Bronchial epithelial cell (primary cell): ENCODE measurements around the gene XPR1. TPM values are rescaled to one million over a fixed set of nuclear protein-coding genes. Genes with fewer than 3 reads are reported as not detected.
A peak's percentile ranks its signal among the peaks of the same experiment; 100 is the strongest.

Experiments
- DNase-seq: peaks from one replicate; pipeline ENCODE4 v3.0.0-alpha.2; 2010; ENCODE audit warnings: low read depth
- FAIRE-seq: peaks from 2 replicates; lab custom pipeline; 2011; peaks lifted over from hg19 to GRCh38; lab: Jason Lieb, UNC
- H3K27me3 ChIP-seq: 2 replicates; pipeline ENCODE4 v1.5.1; 2011; ENCODE audit warnings: low read length; ENCODE audit not compliant: control insufficient read depth, insufficient read depth
- H3K36me3 ChIP-seq: 2 replicates; pipeline ENCODE4 v1.5.1; 2011; ENCODE audit warnings: low read length; ENCODE audit not compliant: control insufficient read depth, insufficient read depth
- H3K4me3 ChIP-seq: 2 replicates; pipeline ENCODE4 v1.5.1; 2011; ENCODE audit warnings: mild to moderate bottlenecking, low read depth, low read length, control low read depth
- CTCF ChIP-seq: IDR thresholded peaks from 2 replicates; pipeline ENCODE4 v1.5.1; 2011; ENCODE audit warnings: mild to moderate bottlenecking, moderate library complexity, low read length, control low read depth, inconsistent platforms; ENCODE audit not compliant: insufficient read depth, severe bottlenecking
- total RNA-seq: library from RNA; depleted of rRNA; stranded (reverse); fragments of >200 nt; gene quantifications from 2 replicates; pipeline ENCODE4 v1.2.1, GENCODE V29; 2014

XPR1 gene
- total RNA-seq, 1 donor from 2014 or later: 35.0 TPM

- H3K27me3 ChIP-seq: no peaks in the 10 kb centered on the region
- FAIRE-seq: no peak
- DNase-seq: no peak
- H3K36me3 ChIP-seq: no peaks in the 10 kb centered on the region
- no peak for TF ChIP-seq CTCF
- H3K4me3 ChIP-seq: no peak overlapping the region
These were observed 38.4 kb upstream of the XPR1 start for GRCh38 chr1:180593382-180593781.

- no peaks in the 10 kb centered on the region for H3K36me3 ChIP-seq
- TF ChIP-seq CTCF: no peak
- no peak overlapping the region for H3K4me3 ChIP-seq
- peak; percentile 70 for FAIRE-seq
- no peaks in the 10 kb centered on the region for H3K27me3 ChIP-seq
- DNase-seq: peak; percentile 68
These were observed 37.1 kb upstream of the XPR1 start for GRCh38 chr1:180594723-180595122.

- H3K27me3 ChIP-seq: no peaks in the 10 kb centered on the region
- no peak for DNase-seq
- no peak for TF ChIP-seq CTCF
- FAIRE-seq: no peak
- no peak overlapping the region for H3K4me3 ChIP-seq
- no peaks in the 10 kb centered on the region for H3K36me3 ChIP-seq
These were observed 35.9 kb upstream of the XPR1 start for GRCh38 chr1:180595966-180596365.

- FAIRE-seq (no peak), DNase-seq (no peak)
- no peaks in the 10 kb centered on the region for H3K36me3 ChIP-seq
- H3K27me3 ChIP-seq: no peaks in the 10 kb centered on the region
- H3K4me3 ChIP-seq: no peak overlapping the region
- TF ChIP-seq CTCF: no peak
These were observed 34.3 kb upstream of the XPR1 start for GRCh38 chr1:180597520-180597919.

DNA sequence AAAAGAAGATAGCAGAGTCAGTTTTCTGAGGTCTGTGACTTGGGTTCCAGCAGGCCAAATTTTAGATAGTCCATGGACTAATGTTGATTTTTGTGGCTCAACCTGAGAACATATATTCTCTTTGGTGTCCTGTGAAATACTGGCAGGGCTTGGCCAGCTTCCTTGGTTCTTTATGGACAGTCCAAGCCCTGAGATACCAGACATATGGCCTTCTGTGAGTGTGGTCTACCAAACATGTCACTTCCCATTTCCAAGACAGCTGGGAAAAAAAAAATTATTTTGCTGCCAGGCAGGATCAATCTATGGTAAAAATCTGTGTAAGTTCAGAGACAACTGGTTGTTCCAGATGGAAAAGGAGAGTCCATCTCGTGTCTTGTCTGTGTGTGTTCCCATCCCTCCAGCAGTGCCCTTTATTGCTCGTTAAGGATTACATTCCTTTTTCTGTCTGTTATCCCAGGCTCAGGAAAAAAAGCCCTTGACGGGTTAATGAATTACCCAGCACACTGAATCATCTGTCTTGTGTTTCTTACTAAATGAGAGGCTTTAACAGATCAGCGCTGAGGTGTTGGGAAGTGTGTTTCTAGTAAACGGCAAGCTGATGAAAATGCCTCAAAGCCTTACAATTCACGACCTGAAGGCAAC, 33.4 kb upstream of the XPR1 start:
- TF ChIP-seq CTCF: no peak
- peak; percentile 59 for DNase-seq

DNA sequence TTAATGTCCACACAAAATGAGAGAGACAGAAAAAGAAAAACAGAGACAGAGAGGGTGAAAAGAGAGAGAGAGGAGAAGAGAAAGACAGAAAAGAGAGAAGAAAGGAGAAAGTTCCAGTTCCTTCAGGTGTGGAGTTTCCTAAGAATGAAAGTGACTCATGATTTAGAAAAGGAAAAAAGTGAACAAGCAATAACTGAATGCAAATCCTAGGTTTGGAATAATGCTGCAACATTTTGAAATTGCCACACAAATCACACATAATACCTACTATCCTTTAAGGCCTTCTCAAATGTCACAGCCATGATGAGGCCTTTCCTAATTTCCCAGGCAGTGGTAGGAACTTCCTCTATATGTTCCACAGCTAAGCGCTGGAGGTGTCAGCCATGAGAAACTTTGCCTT, 31.5 kb upstream of the XPR1 start:
- TF ChIP-seq CTCF: no peak
- FAIRE-seq (no peak), DNase-seq (peak; percentile 59)
- H3K27me3 ChIP-seq: no peaks in the 10 kb centered on the region
- no peaks in the 10 kb centered on the region for H3K36me3 ChIP-seq
- H3K4me3 ChIP-seq: no peak overlapping the region

More for the DNA sequence above, 33.4 kb upstream of the XPR1 start:
- H3K27me3 ChIP-seq: no peaks in the 10 kb centered on the region
- FAIRE-seq: no peak
- H3K4me3 ChIP-seq: no peak overlapping the region
- no peaks in the 10 kb centered on the region for H3K36me3 ChIP-seq
